HG02981 (cell line): ENCODE measurements around the gene ZEB2.
A peak's percentile ranks its signal among the peaks of the same experiment; 100 is the strongest.

Source experiments
- ATAC-seq: cut with Tn5 transposase; IDR thresholded peaks from one replicate; pipeline ENCODE4 v1.9.1; 2021; ENCODE audit warnings: mild to moderate bottlenecking, moderate library complexity; ENCODE audit not compliant: unreplicated experiment

ZEB2 gene

DNA sequence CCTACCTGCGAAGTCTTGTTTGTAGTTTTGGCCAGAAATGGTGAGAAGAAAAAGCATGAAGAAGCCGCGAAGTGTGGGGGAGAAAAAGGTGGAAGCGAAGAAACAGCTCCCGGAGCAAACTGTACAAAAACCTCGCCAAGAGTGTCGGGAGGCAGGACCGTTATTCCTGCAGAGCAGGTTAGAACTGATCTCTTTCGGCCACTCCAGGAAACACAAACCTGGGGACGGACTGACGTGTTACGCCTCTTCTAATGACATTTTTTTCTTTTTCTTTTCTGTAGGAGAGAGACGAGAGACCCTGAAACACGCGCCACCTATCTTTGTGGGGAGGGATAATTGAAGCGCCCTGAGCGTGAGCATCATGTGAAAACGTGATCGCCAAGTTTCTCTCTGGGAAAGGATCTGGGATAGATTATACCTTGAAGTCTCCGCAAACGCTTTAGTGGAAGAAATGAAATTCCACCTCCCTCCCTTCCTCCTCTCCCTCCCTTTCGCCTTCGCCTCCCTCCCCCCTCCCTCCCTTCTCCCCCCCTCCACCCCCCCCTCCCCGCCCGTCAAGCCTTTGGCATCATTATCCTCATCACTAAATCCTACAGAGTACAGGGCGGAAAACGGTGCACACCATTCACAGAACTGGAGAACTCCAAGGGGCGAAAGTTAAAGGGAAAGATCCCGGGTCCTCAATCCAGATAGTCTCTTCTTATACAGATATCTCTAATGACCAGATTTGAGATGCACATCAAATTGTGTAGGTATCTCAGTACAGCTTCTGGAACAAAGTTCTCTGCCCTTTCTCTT is at the start of gene ZEB2:
Gene ZEB2, minus strand, starts transcription at position 186 of the 798 bp plus-strand sequence. CDS start 2,769 bp downstream, outside the sequence.
- no peak for ATAC-seq

DNA sequence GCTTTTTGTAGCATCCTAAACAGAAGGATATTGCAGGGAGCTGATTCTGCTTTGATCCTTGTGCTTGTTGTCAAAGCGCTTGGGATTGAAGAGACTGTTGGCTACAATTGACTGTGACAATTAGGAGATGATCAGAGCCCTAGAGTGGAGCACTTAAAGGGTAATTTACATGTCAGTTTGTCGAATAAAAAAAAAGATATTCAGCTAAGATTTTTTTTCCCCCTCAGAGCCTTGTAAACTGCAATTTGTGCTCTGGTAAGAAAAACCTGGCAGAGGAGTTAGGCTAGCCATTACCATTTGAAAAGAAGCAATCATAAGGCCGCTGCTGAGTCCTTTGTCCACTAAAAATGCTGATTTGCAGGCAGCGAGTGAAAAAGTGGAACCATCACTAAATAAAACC is 47.8 kb upstream of the ZEB2 start:
- ATAC-seq = no peak

GRCh38 chr2:144566448-144566847 is 46.5 kb upstream of the ZEB2 start:
- ATAC-seq = no peak

- ATAC-seq = no peak
Observed at GRCh38 chr2:144560251-144560650, 40.3 kb upstream of the ZEB2 start.

GRCh38 chr2:144559681-144560080 is 39.8 kb upstream of the ZEB2 start:
- no peak for ATAC-seq

GRCh38 chr2:144559242-144559641 is 39.3 kb upstream of the ZEB2 start:
- ATAC-seq = no peak

DNA sequence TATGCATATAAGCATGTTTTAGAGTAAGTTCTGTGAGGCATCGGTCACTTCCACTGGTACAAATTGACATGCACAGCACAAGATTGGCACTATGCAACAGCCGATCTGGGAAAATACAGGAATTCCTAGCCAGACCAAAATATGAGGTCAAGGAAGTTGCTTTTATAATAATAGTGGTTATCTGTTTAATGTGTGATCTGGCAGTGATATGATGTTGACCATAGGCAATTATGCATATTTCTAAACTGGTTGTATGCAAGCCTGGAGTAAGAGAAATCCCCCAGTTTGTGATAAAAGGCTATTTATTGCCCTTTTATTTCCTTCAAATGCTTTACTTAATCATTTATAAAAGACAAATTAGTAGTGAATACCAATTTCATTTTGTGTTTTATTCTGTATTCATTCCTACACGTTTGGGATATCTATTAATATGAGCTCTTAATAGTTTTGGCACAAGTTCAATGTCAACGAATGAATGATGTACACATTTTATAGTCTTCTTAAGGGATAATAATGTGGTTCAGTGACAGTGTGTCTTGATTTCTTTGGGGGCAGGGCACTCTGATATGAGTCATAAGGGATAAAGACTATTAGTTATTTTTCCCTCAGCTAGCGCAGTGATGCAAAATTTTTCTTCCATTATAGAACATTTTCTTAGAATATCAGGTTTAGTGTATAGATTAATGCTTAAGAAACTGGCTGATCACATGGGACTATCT is 34.7 kb upstream of the ZEB2 start:
- no peak for ATAC-seq

GRCh38 chr2:144553379-144553778 is 33.5 kb upstream of the ZEB2 start:
- ATAC-seq = no peak

- no peak for ATAC-seq
Observed at GRCh38 chr2:144552821-144553220, 32.9 kb upstream of the ZEB2 start.

DNA sequence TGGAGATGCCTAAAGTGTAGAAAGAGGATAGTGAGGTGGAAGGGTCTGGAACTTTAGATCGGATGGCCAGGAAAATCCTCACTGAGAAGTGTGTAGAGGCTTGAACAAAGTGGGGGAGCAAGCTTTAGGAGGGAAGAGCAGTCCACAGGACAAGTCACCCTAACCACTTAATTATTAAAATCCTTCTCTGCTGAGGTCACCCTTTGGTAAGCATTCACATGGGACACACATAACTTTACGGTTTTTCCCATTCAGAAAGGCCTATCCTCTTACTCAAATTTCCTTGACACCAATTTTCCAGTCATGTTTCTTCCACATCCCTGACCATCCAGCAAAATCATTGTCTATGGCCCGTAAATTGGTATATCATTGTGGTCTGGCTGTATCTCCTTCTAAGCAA is 31.0 kb upstream of the ZEB2 start:
- ATAC-seq = no peak

DNA sequence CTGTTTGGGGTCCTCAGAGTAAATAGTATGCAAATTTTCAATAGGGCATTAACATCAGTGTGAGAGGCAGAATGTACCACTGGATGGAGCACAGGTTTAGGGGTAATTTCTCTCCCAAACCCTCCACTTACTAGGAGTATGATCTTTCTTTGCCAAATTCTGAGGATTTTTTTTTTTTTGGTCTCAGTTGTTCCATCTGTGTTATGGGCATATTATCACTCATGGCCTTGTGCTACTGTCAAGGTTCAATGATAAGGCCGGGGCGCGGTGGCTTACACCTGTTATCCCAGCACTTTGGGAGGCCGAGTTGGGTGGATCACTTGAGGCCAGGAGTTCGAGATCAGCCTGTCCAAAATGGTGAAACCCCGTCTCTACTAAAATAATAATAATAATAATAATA is 30.2 kb upstream of the ZEB2 start:
- ATAC-seq = no peak

DNA sequence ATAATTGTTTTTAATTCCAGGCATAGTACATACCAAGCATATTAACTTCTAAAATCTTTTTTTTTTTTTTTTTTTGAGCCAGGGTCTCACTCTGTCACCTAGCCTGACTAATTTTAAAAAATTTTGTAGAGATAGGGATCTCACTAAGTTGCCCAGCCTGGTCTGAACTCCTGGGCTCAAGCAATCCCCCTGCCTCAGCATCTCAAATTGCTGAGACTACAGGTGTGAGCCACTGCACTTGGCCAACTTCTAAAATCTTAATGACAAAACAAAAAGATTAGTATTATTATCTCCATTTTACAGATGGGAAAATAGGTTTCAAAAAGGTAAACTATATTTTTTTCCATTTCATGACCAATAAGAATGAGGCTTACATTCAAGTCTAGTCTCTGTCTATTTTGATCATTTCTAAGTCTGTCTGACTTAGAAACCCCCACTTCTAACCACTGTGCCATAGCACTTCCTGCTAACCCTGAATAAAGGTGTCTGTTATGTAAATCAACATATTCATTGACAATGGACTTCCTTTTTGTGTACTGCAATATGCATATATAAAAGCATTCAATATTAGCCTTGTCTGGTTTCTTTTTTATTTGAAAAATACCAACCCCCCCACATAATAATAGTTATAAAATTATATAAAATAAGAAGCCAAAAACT is 28.7 kb upstream of the ZEB2 start:
- peak; percentile 90 for ATAC-seq

GRCh38 chr2:144548088-144548487 is 28.2 kb upstream of the ZEB2 start:
- no peak for ATAC-seq

DNA sequence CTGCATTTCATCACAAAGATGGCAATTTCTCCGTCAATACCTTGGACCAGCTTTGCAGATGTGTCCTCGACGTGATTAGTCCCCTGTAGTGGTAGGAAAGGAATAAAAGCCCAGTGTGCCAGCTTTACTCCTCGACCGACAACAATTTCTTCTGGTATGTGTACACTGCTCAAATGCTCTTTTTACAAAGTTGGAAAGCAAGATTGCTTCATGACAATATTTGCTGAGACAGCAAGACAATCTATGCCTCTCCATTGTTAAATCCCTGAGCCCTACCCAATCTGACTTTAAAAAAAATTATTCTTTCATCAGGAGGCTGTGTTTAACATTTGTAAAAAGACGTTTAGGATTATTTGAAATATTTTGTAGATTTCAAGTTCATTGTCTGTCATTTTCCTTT is 27.6 kb upstream of the ZEB2 start:
- no peak for ATAC-seq

DNA sequence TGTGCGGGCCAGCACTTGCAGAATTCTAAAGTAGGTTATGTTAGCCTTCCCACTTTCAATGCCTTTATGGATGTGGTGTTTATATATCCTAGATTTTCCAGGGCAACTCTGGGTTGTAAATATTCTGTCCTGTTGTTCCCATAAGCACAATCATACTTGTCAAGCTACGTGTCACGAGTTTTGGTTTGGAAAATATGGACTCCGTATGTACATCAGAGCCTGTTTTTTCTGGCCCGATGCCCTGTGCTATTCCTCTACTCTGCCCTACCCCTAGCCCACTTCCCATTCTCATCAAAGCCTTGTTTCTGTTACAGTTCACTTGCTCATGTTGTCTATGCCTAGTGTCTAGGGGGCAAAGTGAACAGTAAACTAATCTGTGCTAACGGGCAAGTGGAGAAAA is 27.0 kb upstream of the ZEB2 start:
- ATAC-seq = no peak

GRCh38 chr2:144545787-144546186 is 25.9 kb upstream of the ZEB2 start:
- ATAC-seq = no peak

GRCh38 chr2:144544053-144544452 is 24.1 kb upstream of the ZEB2 start:
- ATAC-seq = no peak

DNA sequence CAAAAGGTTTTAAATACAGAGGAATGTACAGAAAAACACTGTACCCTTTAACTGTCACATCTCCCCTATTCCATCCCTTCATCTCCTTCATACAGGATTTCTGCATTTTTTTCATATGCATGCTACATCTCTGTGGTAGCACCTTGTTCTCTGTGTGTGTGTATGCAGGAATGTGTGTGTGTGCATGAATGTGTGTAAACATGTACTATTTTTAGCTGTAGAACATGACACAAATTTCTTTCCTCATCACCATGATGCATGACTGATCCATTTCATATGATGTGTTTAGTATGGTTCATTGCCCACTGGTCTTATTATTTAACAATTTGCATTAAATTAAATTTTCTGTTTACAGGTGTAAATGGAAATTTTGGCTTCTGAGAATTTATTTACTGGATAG is 21.5 kb upstream of the ZEB2 start:
- ATAC-seq = no peak

DNA sequence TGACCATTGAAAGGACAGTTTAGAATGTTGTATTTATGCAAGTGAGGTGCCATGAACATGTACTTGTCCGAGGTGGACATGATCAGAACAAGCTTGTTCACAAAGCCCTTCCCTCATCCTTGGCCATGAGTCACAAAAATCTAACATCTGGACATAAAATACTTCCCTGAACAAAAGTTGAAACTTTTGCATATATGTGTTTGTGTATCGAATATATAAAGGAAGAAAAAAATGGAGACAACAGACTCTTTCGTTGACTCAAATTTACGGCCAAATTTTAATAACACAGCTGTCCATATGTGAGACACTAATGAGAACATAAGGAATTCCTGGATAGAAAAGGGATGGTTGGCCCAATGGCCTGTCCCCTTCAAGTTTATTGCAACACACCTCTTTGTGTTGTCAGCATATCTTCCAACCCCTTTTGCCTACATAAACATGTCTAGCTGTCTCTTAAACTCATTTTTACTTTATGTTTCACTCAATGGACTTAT is 19.4 kb upstream of the ZEB2 start:
- no peak for ATAC-seq

DNA sequence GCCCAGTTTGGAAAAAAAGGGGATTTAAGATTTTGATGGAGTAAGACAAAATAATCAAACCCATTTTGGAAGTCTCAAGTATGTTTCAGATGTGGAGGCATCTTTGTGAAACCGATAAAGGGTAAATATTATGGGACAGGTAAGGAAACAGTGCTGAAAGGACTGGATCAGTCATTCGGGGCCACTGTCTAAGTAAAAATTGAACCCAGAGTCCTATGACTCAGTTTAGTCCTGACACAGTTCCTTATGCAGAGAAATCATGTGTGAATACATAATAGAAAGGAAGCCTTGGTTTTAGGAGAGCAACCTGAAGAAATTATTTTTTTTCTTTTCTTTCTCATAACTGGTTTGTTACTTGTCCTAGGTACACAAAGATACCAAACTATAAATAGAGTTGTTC is 15.4 kb upstream of the ZEB2 start:
- ATAC-seq = no peak

DNA sequence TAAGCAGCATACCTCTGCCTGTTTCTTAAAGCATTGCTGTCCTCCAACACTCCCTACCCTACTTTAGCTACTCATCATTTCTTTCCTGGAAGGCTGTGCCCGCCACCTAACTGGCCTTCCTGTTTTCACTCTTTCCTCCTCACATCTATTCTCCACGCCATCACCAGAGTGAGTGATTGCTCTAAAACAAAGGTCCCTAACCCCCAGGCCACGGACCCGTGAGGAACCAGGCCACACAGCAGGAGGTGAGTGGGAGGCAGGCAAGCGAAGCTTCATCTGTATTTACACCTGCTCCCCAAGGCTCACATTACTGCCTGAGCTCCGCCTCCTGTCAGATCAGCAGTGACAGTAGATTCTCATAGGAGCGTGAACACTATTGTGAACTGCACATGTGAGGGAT is 13.3 kb upstream of the ZEB2 start:
- no peak for ATAC-seq

DNA sequence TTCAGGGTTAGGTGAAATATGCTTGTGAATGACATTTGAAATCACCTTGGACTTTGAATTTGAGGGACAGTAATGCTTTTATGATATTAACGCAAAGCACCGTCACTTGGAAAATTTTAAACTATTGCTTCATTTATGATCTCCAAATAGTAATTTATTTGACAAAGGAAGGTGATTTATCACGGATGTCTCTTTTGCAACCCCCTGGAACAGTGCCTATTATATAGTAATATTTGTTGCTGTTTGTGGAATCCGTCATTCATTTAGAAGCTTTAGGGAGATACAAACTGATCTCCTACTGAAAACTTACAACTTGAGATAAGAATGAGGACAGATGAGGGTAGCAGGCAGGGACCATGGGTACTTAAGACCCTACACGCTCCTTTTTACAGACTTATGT is 10.7 kb upstream of the ZEB2 start:
- ATAC-seq = no peak
